ENCODE measurements around the gene TYMP. TPM values are rescaled to one million over a fixed set of nuclear protein-coding genes. Genes with fewer than 3 reads are reported as not detected.

Gene TYMP
- total RNA-seq, 1 experiment from 2014 or later, result 12.3 TPM

DNA sequence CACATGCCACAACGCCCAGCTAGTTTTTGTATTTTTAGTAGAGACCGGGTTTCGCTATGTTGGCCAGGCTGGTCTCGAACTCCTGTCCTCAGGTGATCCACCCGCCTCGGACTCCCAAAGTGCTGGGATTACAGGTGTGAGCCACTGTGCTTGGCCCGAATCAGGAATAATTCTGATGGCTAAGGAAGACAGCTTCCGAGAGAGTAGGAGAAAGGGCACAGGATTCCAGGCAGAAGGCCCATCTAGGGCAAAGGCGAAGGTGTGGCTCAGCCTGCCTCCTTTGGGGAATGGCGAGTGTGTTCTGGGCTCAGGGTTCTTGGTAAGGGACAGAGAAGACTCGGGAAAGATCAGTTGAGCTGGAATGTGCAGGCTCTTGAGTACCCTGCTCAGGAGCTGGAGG lies 34.5 kb upstream of the TYMP start:
- Histone ChIP-seq H3K4me1 (ENCODE audit: insufficient read depth, low read length) (peaks cover 7% of the 10 kb centered on the region), H3K27me3 (ENCODE audit: low read length) (no peaks in the 10 kb centered on the region), H2AFZ (ENCODE audit: low read length) (no peak overlapping the region), H3K9ac (ENCODE audit: low read length) (no peak overlapping the region), H3K9me3 (ENCODE audit: low read length) (no peaks in the 10 kb centered on the region), H3K9me2 (replicated peaks; ENCODE audit: low read length) (no peaks in the 10 kb centered on the region), H3K4me2 (ENCODE audit: low read length) (peak overlapping the region; percentile 41; the same call in 1 of the 2 replicates), H3K4me3 (ENCODE audit: low read length) (no peak overlapping the region), H3K79me2 (ENCODE audit: low read length) (no peaks in the 10 kb centered on the region), H3K36me3 (ENCODE audit: low read depth, low read length) (no peaks in the 10 kb centered on the region), H4K20me1 (ENCODE audit: low read length) (no peaks in the 10 kb centered on the region), H3K27ac (ENCODE audit: low read length) (no peak overlapping the region), H3F3A (ENCODE audit: low read length, unreplicated experiment) (no peaks in the 10 kb centered on the region)
- ATAC-seq (no peak), DNase-seq (peak; percentile 10)
- intact Hi-C loops (cut with micrococcal nuclease), result loop anchor here (5.0 kb wide), 1 partner anchor 37 kb away; the partner anchor contains the start of gene SCO2
- CTCF ChIA-PET, result no interaction called here
- no TSS peak for BruUV-seq (replicated peaks)
- POLR2A ChIA-PET (ENCODE audit: unreplicated experiment), result no interaction called here
- TF ChIP-seq EZH2 (IDR thresholded peaks at IDR 0.05; ENCODE audit: low read length, unreplicated experiment) (no peak), EZH2phosphoT487 (IDR thresholded peaks at IDR 0.05; ENCODE audit: borderline replicate concordance, low read length) (no peak)
- TF ChIP-seq, protein P1, sequence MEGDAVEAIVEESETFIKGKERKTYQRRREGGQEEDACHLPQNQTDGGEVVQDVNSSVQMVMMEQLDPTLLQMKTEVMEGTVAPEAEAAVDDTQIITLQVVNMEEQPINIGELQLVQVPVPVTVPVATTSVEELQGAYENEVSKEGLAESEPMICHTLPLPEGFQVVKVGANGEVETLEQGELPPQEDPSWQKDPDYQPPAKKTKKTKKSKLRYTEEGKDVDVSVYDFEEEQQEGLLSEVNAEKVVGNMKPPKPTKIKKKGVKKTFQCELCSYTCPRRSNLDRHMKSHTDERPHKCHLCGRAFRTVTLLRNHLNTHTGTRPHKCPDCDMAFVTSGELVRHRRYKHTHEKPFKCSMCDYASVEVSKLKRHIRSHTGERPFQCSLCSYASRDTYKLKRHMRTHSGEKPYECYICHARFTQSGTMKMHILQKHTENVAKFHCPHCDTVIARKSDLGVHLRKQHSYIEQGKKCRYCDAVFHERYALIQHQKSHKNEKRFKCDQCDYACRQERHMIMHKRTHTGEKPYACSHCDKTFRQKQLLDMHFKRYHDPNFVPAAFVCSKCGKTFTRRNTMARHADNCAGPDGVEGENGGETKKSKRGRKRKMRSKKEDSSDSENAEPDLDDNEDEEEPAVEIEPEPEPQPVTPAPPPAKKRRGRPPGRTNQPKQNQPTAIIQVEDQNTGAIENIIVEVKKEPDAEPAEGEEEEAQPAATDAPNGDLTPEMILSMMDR (conservative IDR thresholded peaks at IDR 0.05; ENCODE audit: low read depth, low read length), result no peak

DNA sequence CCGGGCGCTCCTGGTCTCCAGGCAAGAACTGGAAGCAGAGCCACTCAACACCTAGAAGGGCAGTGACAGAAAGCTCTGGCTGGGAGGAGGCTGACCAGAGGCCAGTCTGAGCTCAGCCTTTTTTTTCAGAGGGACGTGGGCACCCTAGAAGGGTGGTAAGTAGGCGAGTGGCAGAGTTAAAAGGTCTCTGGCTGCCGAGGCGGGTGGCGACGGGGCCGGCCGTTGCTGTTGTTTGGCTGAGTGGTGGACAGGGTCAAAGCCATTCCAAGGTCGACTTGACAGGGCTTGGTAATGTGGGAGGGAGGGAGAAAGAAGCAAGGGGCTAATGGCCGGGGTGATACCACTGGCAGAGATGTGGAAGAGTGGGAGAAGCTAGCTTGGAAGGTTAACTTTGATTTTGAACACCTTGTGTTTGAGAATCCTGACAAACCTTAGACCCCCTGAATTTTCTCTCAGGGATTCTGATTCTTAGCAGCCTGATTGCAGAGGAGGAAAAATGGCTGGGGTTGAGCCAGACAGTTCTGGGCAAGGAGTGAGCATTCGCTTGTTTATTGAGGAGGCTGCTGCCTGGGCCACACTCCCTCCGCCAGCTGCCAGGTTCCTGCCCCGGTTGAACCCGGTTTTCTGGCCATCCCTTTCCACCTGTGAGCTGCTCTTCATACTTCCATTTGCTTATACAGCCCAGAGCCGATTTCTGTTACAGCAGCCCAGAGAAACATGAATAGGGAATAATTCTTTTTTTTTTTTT lies 33.8 kb upstream of the TYMP start:
- ATAC-seq (peak; percentile 16; the same call in 1 of the 2 replicates), DNase-seq (no peak)
- Histone ChIP-seq H2AFZ (ENCODE audit: low read length) (peak overlapping the region; percentile 88), H3K4me1 (ENCODE audit: insufficient read depth, low read length) (peaks cover 7% of the 10 kb centered on the region), H3K4me2 (ENCODE audit: low read length) (peak overlapping the region; percentile 99), H4K20me1 (ENCODE audit: low read length) (no peaks in the 10 kb centered on the region), H3F3A (ENCODE audit: low read length, unreplicated experiment) (no peaks in the 10 kb centered on the region), H3K27me3 (ENCODE audit: low read length) (no peaks in the 10 kb centered on the region), H3K9ac (ENCODE audit: low read length) (peak overlapping the region; percentile 41), H3K9me3 (ENCODE audit: low read length) (no peaks in the 10 kb centered on the region), H3K9me2 (replicated peaks; ENCODE audit: low read length) (no peaks in the 10 kb centered on the region), H3K4me3 (ENCODE audit: low read length) (peak overlapping the region; percentile 84), H3K27ac (ENCODE audit: low read length) (no peak overlapping the region), H3K79me2 (ENCODE audit: low read length) (no peaks in the 10 kb centered on the region), H3K36me3 (ENCODE audit: low read depth, low read length) (no peaks in the 10 kb centered on the region)
- ChIA-PET POLR2A (ENCODE audit: unreplicated experiment) (no interaction called here), CTCF (interaction anchor here (0.6 to 0.8 kb wide), 2 partner anchors 57 to 64 kb away, joined by 3 to 13 read pairs; no protein-coding TSS in a partner anchor)
- no TSS peak for BruUV-seq (replicated peaks)
- intact Hi-C loops (cut with micrococcal nuclease), result loop anchor here (5.0 kb wide), 1 partner anchor 36 kb away; the partner anchor contains the start of gene SCO2
- TF ChIP-seq, protein P1 (conservative IDR thresholded peaks at IDR 0.05; ENCODE audit: low read depth, low read length), result no peak
- no peak for TF ChIP-seq EZH2 (IDR thresholded peaks at IDR 0.05; ENCODE audit: low read length, unreplicated experiment)
- TF ChIP-seq EZH2phosphoT487 (IDR thresholded peaks at IDR 0.05; ENCODE audit: borderline replicate concordance, low read length), result no peak
